Measurements from ENCODE around the gene AK1.

AK1 gene, protein sequence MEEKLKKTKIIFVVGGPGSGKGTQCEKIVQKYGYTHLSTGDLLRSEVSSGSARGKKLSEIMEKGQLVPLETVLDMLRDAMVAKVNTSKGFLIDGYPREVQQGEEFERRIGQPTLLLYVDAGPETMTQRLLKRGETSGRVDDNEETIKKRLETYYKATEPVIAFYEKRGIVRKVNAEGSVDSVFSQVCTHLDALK

DNA sequence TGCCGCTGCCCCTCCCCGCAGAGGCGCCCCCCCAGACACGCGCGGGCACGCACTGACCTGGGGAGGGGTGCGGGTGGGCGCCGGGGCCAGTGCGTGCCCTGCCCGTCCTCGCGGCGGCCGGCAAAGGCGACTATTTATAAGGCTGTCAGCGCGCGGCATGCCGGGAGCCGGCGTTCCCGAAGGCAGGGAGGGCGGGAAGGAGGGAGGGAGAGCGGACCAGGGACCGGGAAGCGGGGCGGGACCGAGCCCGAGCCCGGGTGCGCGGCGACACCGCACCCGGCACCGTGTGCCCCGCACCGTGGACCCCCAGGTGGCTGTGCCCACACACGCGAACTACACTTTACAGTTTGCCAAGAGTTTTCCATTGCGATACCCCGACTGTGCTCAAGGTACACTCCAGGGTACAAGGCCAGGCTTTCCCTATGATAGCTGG lies at the start of gene AK1:
Gene AK1 (minus strand): TSS at position 110 of the 433 bp plus-strand sequence. CDS start 3,058 bp downstream, outside the sequence.
- DNase-seq = peak; percentile 60

DNA sequence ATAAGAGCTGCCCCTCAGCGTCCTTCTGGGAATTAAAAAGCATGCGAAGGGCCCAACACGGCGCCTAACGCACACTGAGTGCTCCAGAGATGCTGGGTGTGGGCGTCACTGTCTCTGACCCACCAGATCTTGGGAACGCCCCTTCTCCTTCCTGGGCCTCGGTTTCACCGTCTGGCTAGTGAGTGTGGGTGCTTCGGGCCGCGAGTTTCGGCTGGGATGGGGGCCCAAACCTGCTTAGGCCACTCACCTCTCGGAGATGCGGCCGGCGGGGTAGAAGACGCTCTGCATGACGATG lies 49.4 kb upstream of the AK1 start:
- no peak for DNase-seq

- no peak for DNase-seq
Measured at GRCh38 chr9:127925959-127926905, 48.8 kb upstream of the AK1 start.

- no peak for DNase-seq
Measured at GRCh38 chr9:127924736-127925444, 47.4 kb upstream of the AK1 start.

- DNase-seq = no peak
Measured at GRCh38 chr9:127923771-127924170, 46.3 kb upstream of the AK1 start.

DNA sequence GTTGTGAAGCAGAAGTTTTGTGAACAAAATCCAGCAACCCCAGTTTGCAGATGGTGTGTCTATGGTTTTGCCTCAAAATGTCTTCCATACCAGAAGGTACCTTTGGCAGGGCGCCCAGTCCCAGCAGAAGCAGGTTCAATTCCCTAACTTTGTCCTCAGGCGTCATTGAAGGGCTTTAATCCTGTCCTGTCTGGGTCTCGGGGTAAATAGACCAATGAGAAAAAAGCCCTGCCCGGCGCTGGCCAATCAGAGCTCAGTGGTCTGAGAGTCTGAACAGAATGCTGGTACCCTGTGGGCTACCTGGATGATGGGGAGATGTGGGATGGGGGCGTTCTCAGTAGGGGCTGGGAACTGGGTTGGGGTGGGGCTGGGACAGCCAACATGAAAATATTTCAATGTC lies 45.6 kb upstream of the AK1 start:
- DNase-seq = no peak

GRCh38 chr9:127921557-127922120 lies 44.2 kb upstream of the AK1 start:
- no peak for DNase-seq

DNA sequence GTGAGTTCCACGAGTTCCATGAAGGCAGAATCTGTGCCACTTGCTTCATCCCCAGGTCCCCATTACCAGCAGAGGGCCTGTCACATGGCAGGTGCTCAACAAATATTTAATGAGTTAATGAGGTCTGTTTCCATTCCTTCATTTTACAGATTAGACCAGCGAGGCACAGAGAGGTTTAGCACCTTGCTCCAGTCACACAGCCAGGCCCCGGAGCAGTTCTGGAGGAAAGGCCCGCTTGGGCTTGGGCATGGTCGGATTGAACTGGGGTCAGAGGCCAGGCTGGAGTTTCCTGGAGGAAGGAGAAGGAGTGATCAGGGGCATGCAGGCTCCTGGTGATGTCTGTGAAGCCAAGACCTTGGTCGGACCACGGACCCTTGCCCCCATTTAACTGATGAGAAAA lies 43.3 kb upstream of the AK1 start:
- no peak for DNase-seq

- no peak for DNase-seq
Measured at GRCh38 chr9:127919253-127919815, 41.9 kb upstream of the AK1 start.

GRCh38 chr9:127918183-127919107 lies 41.0 kb upstream of the AK1 start:
- no peak for DNase-seq

GRCh38 chr9:127917603-127918002 lies 40.1 kb upstream of the AK1 start:
- no peak for DNase-seq

GRCh38 chr9:127916720-127917581 lies 39.5 kb upstream of the AK1 start, which contains the start of gene ST6GALNAC4:
TSS of gene ST6GALNAC4 (minus strand) at chr9:127917041. CDS start at chr9:127916419, 622 bp downstream.
- peak; percentile 87 for DNase-seq

DNA sequence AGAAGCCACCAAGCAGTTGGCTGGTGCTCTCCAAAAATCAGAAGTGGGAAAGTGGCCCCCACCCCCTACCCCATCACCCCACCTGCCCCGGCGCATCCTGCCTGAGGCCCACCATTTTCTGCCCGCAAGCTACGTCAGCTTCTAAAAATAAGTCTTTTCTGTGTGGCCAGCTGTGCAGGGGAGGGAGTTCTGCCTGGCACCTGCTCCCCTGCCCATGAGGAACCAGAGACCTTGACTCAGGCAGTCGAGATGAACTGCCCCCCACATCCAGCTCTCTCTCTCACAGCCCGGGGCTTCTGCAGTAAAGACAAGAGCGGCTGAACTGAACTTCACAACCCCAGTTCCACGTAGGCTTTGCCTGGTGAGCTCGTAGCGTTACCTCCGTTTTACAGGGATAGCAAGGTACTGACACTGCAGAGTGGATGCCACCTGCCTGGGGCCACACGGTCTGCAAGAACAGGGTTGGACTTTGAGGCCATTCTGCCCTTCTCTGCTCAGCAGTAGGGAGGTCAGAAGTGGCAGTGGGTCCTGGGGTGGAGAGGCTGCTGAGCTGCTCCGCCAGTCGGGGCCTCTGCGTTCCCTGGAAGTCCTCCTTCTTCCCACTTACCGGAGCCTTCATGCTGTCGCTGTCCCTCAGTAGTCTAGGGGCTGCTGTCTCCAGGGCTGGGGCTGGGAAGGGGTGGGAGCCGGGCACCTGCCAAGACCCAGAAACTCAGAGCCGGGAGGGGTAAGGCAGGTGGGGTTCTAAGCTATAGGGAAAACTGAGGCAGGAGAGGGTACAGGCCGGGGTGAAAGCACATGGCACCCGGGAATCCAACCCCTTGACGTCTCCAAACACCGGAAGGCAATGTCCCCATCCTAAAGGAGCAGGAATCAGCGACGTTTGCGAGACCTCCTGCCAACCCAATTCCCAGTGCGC lies 38.6 kb upstream of the AK1 start:
- no peak for DNase-seq

DNA sequence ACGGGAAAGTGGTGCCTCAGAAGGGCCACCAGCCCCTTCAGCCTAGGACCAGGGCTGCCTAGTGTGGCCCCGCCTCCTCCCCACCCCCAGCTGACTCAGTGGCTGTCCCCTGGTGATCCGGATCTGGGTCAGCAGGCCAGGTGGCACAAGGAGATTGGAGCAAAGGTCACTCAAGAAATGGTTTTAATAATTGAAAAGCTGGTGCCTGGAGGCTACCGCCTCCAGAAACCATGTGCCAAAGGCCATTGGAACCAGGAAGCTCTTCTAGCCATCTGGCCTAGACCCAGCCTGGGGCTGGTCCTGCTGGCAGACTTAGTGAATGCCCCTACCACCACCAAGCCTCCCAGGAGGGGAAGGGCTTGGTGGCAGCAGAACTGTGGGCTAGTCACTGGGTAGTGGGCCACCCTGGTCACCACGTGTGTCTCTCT lies 37.9 kb upstream of the AK1 start:
- no peak for DNase-seq

- no peak for DNase-seq
Measured at GRCh38 chr9:127913682-127914081, 36.2 kb upstream of the AK1 start.

GRCh38 chr9:127912882-127913281 lies 35.4 kb upstream of the AK1 start:
- no peak for DNase-seq

GRCh38 chr9:127912296-127912695 lies 34.8 kb upstream of the AK1 start:
- DNase-seq = no peak

DNA sequence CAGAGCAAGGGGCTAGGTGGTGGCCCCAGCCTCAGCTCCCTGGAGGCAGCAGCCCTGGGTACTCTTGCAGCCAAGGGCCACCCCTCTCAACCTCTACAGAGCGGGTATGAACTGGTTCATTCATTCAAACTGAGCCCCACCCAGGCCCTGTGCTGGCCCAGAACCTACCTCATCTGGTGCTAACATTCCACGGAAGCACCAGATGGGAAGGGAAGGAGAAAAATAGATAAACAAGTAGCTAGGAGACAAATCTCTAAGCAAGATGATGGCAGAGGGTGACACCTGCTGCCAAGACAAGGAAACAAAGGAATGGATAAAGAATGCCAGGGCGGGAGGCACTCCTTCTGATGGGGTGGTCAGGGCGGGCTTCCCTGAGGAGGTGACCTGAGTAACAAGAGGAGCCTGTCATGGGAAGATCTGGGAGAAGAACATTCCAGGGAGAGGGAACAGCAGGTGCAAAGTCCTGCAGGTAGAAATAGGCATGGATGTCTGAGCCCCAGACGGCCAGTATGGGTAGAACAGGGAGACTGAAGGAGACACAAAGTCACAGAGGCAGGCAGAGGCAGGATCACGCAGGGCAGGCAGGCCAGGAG lies 33.2 kb upstream of the AK1 start:
- no peak for DNase-seq

DNA sequence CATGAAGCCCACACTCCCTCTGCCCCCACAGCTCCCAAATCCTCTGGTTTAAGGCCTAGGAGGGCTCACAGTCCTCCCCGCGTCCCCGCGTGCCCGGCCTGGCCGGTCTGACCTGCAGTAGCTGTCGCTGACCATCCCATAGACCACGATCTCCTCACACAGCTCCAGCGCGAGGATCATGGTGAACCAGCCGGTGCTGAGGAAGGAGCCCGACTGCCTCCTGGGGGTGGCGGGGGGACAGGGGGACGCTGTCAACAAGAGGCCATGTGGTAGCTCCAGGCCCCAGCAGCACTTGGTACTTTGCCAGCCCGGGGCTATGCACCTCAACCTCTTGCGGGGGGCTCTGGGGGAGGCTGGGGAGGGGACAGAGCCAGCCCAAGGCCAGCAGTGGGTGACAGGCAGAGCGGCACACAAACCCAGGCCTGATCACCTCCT lies 32.4 kb upstream of the AK1 start:
- DNase-seq = no peak
